HG02970 (cell line): ENCODE data around the gene HAPSTR1.

Experiments
- ATAC-seq: cut with Tn5 transposase; IDR thresholded peaks from one replicate; pipeline ENCODE4 v1.9.1; 2021; ENCODE audit warnings: mild to moderate bottlenecking, moderate library complexity, moderate number of reproducible peaks; ENCODE audit not compliant: unreplicated experiment, low FRiP score

The HAPSTR1 gene

DNA sequence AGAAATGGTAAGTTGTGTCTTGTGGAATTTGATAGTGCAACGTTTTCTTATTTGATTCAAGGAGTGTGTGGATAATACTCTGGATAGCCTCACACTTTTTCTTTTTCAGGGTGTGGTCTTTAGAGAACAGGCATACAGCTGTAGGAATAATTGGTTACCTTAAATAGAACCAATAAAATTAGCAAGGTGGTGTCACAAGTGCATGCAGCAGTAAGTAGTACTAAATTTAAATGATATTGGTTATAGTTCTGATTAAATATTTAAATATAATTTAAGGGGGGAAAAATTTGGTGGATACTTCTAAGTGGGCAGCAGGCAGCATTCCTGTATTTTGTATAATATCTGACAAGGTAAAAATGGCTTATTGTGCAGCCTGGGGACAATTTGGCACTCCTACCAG lies 3.7 kb downstream of the HAPSTR1 start:
- ATAC-seq = no peak

DNA sequence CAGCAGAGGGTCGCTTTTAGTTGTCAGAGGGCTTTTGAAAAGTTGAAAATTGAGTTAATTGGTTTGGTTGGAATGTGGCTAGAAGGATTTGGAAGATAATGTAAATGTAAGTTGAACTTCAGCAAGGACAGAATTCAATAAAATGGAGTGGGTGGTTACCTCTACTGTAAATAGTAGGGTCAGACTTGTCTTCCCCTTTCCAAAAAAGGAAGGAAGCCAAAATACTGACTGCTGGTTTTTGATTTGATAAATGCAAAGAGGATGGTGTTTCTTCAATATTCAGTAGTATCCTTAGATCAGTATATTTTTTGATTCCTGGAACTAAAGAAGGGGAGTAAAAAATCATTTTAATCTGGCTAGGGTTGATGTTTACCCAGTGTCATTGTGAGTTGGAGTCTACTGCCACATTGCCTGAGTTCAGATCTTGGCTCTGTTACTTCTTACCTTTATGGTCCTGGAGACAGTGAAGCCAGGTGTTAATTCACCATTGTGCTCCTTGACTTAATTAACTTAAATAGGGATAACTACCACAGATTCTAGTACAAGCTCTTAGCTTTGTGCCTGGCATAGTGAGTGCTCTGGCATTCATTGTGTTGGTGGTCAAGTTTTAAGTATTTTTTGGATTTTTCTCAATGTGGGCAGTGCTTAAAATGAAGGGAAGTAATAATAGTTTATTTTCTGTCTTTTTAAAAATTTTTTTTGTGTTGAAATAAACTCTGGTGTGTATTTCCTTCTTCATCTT lies 4.4 kb downstream of the HAPSTR1 start:
- ATAC-seq = no peak

DNA sequence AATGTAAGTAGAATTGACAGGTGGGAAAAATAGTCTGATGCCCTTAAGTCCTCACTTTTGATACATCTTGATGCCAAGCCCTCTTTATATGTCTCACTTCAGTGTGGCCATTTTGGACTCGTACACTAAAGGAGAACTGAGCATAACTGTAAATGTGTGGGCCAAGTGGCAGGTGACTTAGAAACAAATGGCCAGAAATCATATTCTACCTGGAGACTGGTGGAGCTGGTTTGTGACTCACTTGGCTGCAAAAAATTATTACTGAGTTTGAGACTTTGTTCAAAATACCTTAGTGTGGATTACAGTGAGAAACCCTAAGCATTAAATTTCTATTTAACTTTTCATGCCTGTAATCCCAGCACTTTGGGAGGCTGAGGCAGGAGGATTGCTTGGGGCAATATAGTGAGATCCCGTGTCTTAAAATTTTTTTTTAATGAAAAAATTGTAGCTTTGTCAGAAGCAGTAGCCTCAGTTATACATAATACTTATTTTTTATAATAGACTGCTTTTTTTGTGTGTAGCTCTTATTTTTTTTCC lies 5.0 kb downstream of the HAPSTR1 start:
- no peak for ATAC-seq

DNA sequence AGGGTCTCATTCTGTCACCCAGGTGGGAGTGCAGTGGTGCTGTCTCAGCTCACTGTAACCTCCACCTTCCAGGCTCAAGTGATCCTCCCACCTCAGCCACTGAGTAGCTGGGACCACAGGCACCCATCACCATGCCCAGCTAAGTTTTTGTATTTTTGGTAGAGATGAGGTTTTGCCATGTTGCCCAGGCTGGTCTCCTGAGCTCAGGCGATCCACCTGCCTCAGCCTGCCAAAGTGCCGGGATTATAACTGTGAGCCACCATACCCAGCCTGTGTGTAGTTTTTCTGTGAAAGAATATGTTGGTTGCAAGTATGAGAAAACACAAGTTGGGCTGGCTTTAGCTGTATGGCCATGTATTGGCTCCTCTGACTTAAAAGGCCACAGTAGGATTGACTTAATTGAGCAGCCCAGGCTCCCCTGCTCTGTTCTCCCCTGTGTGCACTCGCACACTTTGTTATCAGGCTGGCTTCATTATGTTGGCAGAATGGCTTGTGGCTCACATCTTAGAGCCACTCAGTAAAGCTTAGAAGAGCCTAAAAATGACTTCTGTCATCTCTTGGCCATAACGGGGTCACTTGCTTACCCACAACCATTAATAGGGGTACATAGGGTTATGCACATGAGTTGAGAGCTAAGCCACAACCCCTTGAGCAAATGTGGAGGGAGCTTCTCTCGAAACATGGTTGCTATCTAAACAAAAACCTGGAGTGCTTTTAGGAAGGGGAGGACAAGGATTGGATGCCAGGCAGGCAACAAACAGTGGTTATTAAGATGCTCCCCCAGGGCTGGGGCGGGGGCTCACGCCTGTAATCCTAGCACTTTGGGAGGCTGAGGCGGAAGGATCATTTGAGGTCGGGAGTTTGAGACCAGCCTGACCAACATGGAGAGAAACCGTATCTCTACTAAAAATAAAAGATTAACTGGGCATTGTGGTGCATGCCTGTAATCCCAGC lies 6.1 kb downstream of the HAPSTR1 start:
- no peak for ATAC-seq

DNA sequence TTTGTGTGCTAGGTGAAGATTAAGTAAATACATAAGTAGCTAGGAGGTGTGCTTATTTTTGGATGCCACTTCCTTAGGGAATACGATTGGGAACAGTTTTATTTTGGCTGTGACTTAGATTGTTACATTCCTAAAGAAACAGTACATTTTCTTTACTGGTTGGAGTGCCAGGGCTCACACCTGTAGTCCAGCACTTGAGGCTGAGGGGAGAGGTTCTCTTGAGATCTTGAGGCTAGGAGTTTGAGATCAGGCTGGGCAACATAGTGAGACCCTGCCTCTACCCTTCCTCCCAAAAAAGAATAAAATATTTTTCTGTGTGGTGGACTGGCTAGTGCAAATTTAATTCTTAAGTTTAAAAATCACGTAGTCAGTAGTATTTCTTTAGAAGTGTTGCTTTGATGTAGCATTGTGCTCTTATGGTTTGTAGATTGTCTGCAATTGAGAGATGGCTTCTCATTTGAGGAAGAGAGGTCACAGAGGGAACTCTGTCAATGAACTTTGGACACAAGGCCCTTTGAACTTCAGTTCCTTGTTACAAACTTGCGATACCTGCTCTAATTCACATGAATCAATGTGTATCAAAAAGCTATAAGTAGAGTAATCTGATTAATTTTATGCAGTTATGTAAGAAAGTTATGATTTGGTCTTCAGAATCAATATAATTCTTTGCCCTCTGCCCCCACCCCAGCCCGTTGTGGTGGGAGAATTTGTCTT lies 7.1 kb downstream of the HAPSTR1 start:
- no peak for ATAC-seq

DNA sequence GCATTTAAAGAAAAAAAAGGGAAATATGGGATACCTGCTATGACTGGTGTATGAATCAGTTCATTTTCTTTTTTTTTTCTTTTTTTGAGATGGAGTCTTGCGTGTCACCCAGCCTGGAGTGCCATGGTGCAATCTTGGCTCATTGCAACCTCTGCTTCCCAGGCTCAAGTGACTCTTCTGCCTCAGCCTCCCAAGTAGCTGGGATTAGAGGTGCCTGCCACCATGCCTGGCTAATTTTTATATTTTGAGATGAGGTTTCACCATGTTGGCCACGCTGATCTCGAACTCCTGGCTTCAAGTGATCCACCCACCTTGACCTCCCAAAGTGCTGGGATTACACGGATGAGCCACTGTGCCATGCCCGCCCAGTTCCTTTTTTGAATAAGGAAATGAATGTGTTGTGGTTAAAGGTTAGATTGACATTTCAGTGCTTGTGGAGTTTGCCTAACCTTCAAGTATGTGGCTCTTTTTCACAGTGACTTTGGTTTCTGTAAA lies 7.7 kb downstream of the HAPSTR1 start:
- no peak for ATAC-seq

DNA sequence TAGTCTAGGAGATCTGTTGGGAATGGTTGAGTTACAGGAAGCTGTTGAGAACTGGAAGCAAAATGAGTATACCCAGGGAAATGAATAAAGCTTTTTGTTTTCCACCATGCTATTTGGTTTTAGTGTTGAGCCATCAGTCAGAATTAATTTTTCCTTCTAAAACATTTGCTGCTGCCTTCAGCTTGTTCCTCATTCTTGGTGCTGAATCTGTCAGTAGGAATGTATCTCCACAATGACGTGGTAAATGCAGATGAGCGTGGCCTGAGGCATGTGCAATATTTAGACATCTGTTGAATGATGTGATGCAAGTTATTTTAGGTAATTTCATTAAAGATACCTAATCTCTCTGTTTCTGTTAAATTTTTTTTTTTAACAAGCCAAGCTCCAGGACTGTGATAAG lies 10.9 kb downstream of the HAPSTR1 start:
- no peak for ATAC-seq

DNA sequence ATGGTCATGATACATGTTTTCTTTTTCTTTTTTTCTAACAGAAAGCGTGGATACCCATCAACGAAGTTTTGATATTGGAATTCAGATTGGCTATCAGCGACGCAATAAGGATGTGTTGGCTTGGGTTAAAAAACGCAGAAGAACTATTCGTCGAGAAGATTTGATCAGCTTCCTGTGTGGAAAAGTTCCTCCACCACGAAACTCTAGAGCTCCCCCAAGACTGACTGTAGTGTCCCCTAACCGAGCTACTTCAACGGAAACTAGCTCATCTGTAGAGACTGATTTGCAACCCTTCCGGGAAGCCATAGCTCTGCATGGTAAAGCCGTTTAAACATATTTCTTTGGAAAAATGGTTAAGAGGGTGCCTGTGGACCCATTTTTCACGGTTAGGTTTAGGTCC lies 11.5 kb downstream of the HAPSTR1 start:
- ATAC-seq = no peak

DNA sequence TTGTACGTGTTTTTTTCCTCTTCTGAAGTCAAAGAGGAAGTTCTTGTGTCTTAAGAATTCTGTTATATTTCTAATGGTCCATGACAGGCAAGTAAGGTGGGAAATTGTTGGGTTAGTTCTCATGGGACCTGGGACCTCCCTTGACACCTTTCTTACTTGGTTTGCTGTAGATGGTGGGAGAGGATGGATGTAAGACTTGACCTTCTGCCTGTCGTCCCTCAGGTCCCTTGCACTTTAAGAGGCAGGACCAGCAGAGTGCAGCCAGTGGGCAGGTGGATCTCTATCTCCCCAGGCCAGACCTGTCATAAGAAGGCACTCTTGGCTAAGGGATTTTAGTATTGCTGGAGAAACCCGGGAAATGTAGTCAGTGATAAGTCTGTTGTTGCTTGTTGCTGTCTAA lies 12.1 kb downstream of the HAPSTR1 start:
- ATAC-seq = no peak

DNA sequence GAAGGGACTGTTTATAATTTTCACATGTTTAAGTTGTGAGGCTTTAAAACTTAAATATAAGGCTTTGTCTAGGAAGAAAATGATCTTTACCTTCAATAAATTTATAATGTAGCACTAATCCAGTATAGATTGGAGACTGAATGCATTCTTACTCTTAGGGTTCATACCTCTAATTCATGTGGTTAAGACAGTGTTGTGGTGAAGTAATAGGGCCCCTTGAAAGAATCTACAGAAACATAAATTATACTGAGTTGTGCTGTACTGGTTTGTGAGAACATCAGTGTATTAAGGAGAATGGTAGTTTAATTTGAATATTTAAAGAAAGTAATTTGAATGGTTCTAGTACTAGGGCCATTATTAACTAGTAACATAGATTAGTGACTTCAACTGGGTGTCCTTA lies 13.7 kb downstream of the HAPSTR1 start:
- ATAC-seq = no peak

DNA sequence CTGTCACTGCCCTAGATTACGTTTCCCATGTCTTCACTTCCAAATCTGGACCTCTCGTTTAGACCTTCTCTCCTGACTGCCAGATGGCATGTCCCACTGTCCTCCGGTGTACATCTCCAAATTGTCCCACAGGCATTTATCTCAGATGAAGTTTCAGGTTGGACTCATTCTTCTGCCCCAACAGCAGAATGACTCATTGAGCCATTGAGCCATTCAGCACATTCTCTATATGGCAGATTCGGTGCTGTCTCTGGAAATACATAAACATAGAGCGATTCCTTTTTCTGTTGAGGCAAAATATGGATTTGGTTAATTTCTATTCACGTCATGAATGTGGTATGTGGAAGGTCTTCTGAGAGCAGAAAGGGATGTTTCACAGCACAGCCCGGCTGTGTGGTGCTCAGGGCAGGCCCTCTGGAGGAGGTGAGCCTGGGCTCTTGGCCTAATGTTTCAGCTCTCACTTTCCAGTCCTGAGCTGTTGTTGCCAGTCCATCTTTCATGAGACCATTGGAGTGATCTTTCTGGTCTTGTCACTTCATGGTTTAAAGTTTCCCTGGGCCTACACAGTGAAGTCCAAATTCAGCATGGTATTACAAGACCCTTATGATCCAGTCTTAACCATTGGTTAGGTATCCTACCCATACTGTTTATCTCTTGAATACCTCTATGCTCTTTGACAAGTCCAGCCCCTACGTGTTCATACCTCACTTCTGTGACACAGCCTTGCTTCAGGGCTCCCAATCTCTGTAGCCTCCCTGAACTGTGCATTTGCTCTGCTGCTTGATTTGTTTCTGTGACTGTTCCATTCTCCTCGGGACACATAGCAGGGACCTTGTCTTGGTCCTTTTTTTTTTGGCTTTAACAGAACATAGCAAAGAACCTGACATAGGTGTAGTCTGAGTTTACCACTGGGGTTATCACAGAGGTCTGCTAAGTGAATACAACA lies 15.9 kb downstream of the HAPSTR1 start:
- no peak for ATAC-seq

DNA sequence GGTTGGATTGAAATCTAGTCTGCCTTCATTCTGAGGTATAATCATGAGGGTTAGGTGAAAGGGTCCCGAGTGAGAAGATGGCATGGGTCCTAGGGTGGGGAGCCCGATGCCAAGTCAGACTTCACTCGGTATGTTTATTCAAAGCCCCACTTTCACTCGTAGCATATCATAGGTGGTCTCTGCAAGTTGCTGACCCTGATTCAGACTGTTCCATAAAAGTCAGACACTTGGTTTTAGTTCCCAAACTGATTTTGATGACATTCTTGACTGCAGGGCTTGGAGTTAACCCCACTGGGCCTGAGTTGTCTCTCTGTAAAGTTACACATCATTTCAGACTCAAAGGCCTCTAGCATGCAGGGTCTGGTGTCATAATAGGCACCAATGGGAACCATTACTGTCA lies 17.8 kb downstream of the HAPSTR1 start:
- no peak for ATAC-seq

DNA sequence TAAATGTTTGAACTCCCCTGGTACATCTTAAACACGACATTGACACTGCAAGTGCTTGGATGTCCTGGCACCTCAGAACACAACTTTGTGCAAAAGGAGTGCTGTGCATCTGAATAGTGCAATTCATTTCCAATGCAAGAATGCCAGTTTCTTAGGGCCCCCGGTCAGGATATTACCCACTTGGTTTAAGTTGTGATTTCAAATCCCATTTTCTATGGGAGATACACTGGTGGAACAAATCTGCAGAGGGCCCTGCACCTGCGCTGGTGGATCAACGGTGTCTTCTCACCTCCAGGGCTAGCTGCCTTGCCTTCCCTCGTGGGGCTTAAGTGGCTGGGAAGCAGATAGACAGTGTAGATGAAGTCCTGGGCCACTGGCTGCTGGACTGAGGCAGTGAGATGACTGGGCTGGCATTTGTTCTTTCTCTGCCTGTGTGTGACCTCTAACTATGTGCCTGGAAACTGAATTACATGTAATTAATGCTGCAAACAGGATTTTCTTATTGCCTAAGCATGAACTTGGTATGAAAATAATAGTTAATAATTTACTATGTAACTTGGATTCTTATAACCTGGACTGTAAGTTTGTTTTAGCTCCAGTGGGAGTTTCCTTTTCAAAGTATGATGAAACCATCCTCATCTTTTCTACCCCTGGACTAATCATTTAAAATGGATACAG lies 20.9 kb downstream of the HAPSTR1 start:
- no peak for ATAC-seq

DNA sequence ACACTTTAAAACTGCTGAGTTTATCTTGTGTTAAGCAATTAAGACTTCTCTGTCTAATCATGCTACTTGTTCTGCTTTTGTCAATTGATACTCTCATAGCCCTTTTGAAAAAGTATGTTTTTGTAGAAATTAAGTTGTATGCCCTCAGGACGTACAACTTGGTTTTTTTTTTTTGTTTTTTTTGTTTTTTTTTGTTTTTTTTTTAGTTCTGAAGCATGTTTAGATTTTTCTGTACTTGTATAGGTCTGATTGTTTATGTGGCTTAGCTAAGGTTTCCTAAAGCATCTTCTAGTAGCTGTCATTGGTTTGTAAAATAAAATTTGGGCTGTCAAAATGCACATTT lies 21.4 kb downstream of the HAPSTR1 start:
- no peak for ATAC-seq

DNA sequence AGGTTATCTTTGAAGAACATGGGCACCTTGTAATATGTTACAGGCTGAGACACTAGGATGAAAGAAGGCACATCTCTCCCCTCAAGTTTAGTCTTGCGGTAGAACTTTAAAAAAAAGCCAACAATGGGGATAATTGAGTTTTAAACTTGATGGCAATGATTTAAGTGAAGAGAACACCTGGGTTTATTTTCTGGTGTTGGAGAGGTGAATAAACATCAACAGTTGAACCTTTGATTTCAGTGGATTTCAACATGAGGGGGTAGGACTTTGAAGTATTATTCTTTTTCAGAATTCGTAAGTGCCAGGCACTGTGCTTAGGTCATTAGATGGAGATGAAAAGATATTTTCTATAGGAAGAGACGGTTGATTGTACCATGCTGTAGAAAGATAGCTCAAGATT lies 22.3 kb downstream of the HAPSTR1 start:
- ATAC-seq = no peak

DNA sequence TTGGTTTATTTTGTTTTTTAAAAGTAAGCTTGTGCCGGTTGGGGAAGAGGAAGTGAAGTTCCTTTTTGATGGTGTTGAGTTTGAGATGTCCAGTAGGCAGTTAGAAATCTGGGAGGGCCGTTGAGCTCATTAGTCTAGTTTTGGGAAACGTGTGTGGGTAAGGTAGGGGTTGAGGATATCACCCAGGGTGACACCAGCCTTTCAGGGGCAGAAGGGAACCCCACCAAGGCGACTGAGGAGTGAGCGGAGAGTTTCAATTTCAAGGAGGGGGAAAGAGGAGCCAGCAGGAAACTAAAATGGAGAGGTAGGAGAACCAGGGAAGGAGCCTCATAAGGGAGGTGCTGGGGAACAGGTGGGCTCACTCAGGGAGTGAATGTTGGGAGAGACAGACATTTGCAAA lies 22.7 kb downstream of the HAPSTR1 start:
- no peak for ATAC-seq

DNA sequence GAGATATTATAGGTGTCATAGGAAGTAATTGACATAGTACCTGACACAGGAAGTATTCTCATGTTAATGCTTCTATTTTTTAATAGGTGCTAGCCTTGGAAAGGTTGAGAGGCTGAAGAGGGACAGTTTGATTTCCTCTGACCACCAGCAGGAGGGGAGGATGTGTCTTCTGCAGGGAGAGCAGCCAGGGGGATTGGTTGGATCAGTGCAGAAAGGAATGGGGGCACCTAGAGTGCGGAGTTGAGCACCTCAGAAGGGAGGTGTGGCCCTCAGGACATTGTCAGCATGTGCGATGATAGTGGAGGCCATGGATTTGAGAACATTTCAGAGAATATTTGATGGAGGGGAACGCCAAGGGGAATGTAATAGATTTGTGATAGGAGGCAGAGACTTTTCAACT lies 23.4 kb downstream of the HAPSTR1 start:
- ATAC-seq = no peak

DNA sequence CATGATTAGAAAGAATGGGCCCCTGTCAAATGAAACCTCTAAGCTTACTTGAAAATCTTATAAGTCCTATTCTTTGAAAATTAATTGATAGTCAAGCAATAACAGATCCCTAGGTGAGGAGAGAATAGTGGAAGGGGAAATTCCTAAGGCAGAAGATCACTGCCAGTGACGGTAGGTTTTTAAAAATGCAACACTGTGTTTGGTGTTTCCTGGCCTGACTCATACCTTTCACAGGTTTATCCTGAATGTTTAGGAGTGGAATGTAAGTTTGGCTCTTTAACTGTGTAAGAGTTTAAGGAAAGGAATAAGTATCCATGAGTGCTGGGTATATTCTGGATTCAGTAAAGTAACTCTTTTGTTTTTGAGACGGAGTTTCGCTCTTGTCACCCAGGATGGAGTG lies 23.8 kb downstream of the HAPSTR1 start:
- no peak for ATAC-seq

DNA sequence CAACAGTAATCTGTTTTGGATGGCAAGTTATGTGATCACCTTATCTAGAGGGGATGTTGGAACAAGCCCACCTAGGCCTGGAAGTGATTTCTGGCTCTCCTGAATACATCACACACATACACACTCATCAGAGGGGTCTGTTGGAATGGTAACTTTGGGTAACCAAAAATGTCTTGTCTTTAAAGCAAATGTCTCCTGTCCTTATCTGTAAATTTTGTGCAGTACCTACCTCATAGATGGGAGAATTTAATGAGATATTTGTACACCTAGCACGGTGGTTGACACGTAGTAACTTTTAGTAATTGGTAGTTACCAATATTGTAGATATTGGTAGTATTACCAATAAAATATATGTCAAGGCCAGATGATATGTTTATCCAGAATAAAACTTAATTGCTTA lies 24.7 kb downstream of the HAPSTR1 start:
- no peak for ATAC-seq
